NCI-H2227 (cell line): ENCODE measurements around the gene PPP1R3C.

ENCODE experiments used
- DNase-seq: peaks from one replicate; lab custom pipeline; 2025; ENCODE audit not compliant: unreplicated experiment; lab: John Stamatoyannopoulos, UW

Gene PPP1R3C

GRCh38 chr10:91601212-91601611, 31.7 kb downstream of the PPP1R3C start:
- no peak for DNase-seq

DNA sequence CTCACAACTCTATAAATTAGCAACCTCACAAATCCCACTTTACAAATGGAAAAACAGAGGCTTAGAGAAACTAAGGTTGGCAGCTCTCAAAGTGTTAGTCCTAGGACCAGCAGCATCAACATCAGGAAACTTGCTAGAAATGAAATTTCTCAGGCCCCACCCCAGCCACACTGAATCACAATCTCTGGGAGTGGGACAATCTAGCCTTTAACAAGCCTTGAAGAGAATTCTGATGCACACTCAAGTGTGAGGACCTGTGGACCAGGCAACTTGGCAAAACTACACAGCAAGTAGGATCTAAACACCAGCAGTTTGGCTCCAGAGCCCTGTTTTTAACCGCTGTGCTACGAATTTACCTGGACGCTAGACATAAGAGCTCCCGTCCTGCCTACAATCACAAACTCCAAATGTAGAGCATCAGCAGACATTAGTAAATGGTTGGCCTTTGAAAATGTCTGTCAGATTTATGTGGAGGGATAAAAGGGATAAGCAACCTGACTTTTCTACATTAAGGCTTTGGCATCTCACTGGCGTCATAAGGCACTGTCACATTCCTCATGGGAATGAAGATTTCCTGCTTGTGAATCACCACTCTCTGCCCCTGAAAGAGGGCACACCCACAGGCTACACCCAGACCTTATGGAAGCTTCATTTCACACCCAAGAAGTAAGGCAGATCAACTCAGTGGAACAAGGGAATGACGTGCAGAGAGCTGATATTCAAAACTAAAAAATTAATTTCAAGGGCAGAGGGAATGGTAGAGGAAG, 34.5 kb downstream of the PPP1R3C start:
- no peak for DNase-seq

DNA sequence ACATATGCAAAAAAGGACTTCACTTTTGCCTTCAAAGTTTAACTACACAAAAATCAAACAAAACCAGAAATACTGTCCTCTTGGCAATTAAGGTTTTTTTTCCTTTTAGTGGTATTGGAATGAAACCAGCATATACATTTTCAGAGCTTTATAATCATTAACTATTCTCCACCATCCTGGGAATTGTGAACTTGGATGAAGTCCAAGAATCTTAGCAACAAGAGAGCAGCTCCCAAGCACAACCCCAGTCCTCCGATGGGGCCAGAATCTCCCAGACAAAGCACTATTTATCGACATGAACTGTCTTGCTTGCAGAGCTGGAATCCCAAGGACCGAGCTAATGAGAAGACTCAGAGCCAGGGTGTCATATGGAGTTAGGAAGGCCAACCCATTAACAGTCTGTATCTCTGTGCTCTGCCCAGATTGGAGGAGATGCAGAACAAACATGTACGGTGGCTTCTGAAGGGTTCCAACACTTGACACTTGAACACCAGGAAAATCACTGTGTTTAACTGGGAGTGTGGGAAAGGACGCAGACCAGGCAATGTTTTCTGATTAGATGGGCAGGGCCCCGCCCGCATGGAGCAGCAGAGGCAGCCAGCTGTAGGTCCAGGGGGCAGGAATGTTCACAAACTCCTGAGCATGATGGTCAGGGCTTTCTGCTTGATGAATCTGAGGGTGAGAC, 35.5 kb downstream of the PPP1R3C start:
- peak; percentile 71 for DNase-seq

GRCh38 chr10:91596825-91597196, 36.1 kb downstream of the PPP1R3C start:
- DNase-seq = no peak

DNA sequence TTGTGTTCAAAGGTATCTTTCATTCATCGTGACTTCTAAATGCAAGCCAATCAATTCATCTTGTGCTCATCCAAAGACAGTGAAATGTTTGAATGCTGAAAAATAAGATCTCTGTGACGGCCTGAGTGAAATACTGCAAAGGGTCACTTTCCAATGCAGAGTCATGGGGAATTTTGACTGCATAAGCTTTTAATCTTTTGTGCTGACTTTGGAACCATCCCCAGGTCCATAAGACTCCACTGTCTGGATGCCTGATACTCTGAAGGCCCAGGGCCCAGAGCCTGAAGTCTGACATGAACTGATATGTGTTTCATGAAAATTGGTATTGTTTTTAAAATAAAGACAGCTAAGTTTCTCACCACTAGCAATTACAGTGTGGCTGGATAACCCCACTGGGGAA, 39.0 kb downstream of the PPP1R3C start:
- no peak for DNase-seq

- no peak for DNase-seq
These were observed 39.5 kb downstream of the PPP1R3C start for GRCh38 chr10:91593366-91593765.

GRCh38 chr10:91592266-91592975, 40.5 kb downstream of the PPP1R3C start:
- DNase-seq = no peak

GRCh38 chr10:91591797-91592174, 41.1 kb downstream of the PPP1R3C start:
- DNase-seq = no peak

GRCh38 chr10:91590904-91591796, 41.7 kb downstream of the PPP1R3C start:
- DNase-seq = no peak

DNA sequence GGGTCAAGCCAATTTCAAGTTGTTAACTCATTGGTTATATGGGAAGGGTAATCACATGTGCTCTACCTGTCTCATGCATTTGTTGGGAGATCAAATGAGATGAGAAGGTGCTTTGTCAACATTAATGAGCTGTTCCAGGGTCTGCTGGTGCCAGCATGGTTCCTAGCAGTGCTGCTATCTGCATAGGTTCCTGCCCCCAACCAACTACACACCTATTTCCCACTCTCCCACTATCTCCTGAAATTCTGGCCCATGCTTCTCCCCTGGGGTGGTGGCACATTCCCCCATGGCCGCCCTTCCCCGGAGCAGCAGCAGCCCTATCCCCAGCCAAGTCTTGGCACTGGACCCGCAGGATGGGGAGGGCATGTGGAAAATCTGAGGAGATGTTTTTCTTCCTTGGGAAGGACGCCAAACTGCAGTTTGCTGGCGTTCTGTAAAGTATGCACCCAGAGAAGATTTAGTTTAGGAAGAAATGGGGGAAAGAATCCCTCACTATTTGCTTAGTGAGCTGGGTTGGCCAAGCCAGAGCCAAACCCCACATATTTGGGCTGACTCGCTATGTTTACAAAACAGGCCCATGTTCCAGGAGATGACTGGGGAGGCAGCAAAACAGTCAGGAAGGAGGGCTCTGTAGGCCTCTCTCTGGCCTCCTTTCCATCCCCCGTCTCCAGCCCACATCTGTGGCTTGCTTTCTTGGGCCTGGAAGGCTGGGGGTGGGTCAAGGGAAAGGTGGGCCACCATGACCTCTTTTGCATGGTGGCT, 42.5 kb downstream of the PPP1R3C start:
- DNase-seq = no peak

- no peak for DNase-seq
These were observed 43.2 kb downstream of the PPP1R3C start for GRCh38 chr10:91589658-91590035.

DNA sequence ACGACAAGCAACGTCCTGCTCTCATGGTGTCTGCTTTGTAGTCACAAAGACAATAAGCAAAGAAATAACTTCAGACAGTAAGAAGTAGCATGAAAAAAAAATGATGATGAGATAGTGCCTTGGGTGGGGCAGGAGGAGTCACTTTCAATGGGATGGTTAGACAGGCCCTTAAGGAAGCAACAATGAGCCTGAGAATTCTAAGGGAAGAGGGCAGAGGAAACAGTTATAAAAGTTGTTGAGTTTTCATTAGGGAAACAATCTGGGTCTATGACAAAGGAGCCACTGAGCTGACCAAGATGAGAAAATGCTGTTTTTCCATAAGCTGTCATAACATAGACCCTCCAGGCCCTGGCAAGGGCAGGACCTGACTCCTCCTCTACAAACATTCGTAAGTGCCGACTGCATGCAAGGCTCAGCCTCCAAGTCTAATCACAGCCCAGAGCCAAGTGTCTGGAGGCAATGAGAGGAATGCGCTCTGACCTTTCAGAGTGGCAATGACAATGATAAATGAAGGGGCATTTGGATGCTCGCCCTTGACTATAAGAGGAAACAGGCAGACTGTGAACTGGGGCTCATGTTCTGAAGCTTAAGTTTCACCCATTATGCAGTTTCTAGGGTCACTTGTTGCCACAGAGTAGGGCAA, 43.7 kb downstream of the PPP1R3C start:
- peak; percentile 57 for DNase-seq

GRCh38 chr10:91587710-91588638, 44.9 kb downstream of the PPP1R3C start:
- no peak for DNase-seq

DNA sequence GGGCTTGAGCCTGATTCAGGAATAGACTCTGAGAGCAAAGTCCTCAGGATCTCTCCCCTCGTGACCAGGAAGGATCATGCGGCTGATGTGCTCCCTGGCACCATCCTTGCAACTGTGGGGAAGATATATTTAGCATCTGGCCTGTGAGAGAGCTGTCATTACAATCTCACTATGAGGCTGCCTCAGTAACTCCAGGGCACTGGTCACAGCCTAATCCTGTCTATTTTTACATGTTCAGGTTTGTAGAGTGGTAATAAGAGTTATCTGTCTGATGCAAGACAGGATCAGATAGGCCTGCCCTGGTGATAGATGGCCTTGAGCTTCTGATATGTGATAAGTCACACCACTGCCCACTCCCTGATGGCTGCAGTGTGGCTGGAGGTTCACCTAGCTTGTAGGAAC, 50.7 kb downstream of the PPP1R3C start:
- DNase-seq = no peak

DNA sequence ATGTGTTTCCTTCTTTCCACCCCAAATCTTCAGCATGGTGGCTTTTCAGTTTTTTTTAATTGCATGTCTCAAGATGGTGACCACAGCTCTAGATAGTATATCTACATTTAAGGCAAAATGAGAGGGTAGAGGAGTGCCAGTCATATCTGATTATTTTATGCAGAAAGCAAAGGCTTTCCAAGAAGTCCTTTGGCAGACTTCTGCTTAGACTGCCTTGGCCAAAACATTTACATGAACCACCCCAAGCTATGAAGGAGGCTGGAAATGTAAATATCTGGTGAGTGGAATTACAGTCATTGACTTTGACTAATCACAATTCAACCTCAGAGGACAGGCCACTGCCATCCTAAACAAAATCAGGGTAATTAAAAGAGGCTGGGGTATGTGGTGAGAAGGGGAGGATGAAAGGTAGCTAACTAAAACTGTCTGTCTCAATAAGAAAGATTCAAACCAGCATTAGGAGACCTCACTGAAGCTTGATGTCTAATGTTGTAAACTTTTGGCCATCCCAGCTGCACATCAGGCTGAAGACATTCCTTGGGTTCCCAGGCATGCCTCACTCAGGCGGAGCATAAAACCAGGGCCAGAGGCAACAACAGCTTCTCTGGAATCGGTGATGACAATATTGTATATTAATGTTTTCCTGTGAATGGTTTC, 53.4 kb downstream of the PPP1R3C start:
- no peak for DNase-seq
